GM11168 (cell line): Measurements from ENCODE around the gene LCOR.

Experiments
- in situ Hi-C: fragments of 300-500 bp; cut with MboI; formaldehyde crosslinking; loops from one replicate; pipeline ENCODE4 v1.12.0; 2022; ENCODE audit warnings: low sequenced_read_pairs; ENCODE audit not compliant: unreplicated experiment

Gene LCOR

DNA sequence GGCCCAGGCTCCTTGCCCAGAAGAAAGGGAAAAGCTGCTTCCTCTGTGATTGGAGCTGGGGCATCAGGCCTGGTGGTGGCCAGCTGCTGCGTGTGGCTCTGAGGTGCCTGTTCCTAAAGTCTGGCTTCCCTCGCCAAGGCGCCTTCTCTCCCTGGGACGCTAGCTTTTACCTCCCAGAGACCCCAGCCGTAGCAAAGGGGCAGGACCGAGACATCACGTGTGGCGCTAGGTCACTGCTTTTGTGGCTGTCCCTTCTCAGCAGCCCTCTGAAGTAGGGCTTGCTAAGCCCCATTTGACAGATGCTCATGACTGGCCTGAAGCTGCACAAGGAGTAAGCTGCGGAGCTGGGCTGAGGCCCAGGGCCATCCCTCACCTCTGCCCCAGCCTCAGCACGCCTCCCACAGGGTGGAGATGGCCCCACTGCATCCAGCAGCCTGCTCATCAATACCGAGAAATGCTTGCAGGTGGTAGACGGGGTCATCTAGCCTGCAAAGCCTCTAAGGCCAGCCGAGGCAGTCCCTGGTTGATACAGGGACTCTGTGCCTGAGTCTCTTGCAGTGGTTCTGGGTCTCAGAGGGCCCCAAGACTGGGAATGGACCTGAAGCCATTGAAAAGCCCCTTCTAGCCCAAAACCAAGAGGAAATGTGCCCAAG is 171.2 kb downstream of the LCOR start:
- in situ Hi-C loops: no loop called here

- in situ Hi-C loops: no loop called here
Observed at GRCh38 chr10:97003804-97004201, 171.7 kb downstream of the LCOR start.

GRCh38 chr10:97004591-97004990 is 172.5 kb downstream of the LCOR start:
- in situ Hi-C loops: no loop called here

GRCh38 chr10:97005349-97005748 is 173.3 kb downstream of the LCOR start:
- in situ Hi-C loops: no loop called here

DNA sequence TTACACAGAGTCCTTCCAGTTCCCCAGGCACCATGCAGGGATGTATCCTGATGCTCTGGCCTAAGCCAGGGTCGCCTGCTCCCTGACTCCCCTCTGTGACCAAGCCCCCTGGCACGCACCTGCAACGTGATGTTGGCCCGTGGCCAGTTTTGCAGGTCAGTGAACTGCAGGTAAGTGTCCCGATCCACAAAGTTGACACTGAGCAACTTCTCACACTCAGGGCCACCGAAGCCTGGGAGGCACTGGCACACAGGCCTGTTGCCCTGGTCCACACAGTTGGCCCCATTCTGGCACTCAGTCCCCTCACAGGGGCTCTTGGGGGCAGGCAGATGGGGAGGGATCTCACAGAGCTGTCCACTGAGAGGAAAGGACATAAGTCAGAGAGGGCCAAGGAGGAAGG is 174.3 kb downstream of the LCOR start:
- in situ Hi-C loops: no loop called here

DNA sequence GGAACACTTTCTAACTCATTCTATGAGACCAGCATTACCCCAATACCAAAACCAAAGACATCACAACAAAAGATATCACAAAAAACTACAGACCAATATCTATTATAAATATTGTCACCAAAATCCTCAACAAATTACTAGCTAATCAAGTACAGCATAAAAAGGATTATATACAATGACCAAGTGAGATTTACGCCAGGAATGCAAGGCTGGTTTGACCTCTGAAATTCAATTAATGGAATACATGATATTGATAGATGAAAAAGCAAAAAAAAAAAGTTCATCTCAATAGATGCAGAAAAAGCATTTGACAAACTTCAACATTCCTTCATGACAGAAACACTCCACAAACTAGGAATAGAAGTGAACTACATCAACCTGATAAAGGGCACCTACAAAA is 175.3 kb downstream of the LCOR start:
- in situ Hi-C loops: no loop called here

DNA sequence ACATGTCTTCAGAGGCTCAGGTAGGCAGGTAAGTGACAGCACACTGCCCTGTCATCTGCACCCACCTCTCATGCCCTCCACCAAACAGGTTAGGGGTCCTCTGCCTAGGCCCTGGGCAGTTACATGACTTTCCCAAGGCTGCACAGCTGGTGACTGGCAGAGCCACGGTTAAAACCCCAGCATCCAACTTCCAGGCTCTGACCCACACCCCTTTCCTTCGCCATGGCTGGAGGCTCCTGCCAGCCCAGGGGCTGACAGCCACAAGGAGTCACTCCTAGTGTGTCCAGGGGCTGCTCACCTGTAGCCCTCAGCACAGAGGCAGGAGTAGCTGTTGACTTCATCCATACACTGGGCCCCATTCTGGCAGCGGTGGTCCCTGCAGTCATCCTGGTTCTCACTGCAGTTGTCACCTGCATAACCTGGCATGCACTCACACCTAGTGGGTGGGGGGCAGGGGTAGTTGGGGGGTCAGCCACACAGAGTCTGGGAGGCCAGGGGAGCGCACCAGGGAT is 178.7 kb downstream of the LCOR start:
- in situ Hi-C loops: no loop called here

GRCh38 chr10:97011397-97011796 is 179.3 kb downstream of the LCOR start:
- in situ Hi-C loops: no loop called here

GRCh38 chr10:97012470-97012869 is 180.4 kb downstream of the LCOR start:
- in situ Hi-C loops: no loop called here

DNA sequence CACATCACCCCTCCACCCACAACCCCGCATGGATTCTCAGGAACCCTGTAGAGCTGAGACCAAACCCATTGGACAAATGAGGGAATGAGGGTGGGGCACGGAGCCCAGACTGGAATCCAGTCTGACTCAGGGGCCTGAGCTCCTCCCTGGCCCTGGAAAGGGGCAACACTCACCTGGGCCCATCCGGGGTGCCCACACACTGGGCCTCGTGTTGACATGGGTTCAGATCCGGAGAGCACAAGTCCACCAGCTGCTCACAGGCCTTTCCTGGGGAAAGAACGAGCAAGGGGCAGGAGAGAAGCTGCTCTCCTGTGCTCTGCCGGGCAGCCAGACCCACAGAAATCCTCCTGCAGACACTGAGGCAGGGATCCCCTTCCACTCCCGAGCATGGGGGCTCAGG is 181.5 kb downstream of the LCOR start:
- in situ Hi-C loops: no loop called here

- in situ Hi-C loops: no loop called here
Observed at GRCh38 chr10:97013983-97014382, 181.9 kb downstream of the LCOR start.

GRCh38 chr10:97015240-97015639 is 183.1 kb downstream of the LCOR start:
- in situ Hi-C loops: no loop called here

DNA sequence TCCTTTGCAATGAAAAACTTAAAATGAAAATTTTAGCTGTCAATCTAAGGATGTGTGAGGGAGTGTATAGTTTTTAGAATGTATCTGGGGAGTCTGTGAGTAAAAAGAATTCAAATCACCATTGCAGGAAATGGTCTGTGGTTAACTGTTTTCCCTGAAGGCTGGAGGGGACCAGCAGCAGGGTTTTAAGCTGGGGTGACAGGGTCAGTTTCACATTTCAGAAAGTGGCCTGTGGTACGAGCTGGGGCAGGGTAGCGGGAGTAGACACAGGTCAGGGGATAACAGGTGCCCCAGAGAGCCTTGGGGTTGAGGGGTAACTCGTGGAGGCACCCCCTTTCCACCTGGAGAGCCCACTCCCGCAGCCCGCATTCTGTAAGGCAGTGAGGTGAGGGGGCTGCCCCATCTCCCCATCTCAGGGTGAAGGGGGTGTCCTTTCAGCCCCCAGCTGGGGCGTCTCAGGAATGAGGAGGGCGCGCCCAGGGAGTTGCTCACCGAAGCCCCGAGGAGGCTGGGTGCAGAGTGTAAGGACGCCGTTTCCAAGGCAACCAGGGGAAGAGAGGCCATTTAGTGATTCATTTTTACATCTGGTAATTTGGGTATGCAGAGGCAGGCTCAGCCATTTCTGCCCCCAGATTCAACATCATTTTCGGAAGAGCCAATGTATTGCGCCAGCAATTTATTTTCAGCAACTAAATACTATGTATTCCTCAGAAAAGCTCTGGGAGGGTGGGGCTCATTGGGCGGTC is 184.8 kb downstream of the LCOR start:
- in situ Hi-C loops: no loop called here

GRCh38 chr10:97017474-97017903 is 185.4 kb downstream of the LCOR start:
- in situ Hi-C loops: no loop called here

- in situ Hi-C loops: no loop called here
Observed at GRCh38 chr10:97018251-97019212, 186.4 kb downstream of the LCOR start.

GRCh38 chr10:97019213-97019844 is 187.2 kb downstream of the LCOR start:
- in situ Hi-C loops: no loop called here

- in situ Hi-C loops: no loop called here
Observed at GRCh38 chr10:97020452-97021400, 188.6 kb downstream of the LCOR start.

DNA sequence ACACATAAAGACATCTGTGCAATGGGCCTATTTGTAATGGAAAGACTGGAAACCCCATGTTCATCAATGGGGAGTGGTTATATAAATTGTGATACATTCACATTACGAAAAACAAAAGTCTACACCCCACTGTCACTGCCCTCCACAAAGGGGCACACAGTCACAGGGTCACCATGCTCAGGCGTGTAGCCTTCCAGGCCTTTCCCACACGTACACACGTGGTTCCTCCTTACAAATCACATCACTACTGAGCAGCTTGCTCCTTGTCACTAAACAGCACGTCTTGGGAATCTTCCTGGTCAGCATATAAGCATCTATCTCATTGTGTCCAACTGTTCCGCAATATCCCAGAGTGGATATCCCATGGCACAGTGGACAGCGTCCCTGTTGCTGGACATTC is 190.5 kb downstream of the LCOR start:
- in situ Hi-C loops: no loop called here
